Coronary artery (tissue), 2 donors: Measurements from ENCODE around the gene MBLAC1.

Source experiments
- DNase-seq: peaks from one replicate; pipeline ENCODE4 v3.0.0-alpha.2; 2017; ENCODE audit warnings: low spot score
- H3K27ac ChIP-seq, 2 donors: fragments of 200-600 bp; sonication (generic); one replicate each; pipeline ENCODE4 v1.5.1; 2016 to 2019
- H3K4me3 ChIP-seq: fragments of 200-600 bp; sonication (generic); 2 replicates; pipeline ENCODE4 v1.5.1; 2016; ENCODE audit warnings: mild to moderate bottlenecking, moderate library complexity
- CTCF ChIP-seq: fragments of 200-600 bp; sonication (generic); IDR thresholded peaks from one replicate; pipeline ENCODE4 v1.5.1; 2019; ENCODE audit warnings: antibody characterized with exemption

Gene MBLAC1

GRCh38 chr7:100119072-100119969 lies 7.4 kb upstream of the MBLAC1 start, which contains the start of the genes CNPY4 and TAF6:
Gene CNPY4, plus strand, starts transcription at chr7:100119634. Its CDS starts 111 bp downstream, at chr7:100119745.
Gene TAF6, minus strand, starts transcription at chr7:100119358. Its CDS starts 5,149 bp downstream, at chr7:100114209.
- peak within 1 kb of the TSS; percentile 85 to 91 for H3K27ac ChIP-seq
- DNase-seq = peak; percentile 94
- H3K4me3 ChIP-seq = peak within 1 kb of the TSS; percentile 98
- no peak for TF ChIP-seq CTCF

GRCh38 chr7:100119970-100120732 lies 6.6 kb upstream of the MBLAC1 start:
- no peak for DNase-seq
- Histone ChIP-seq H3K4me3 (peak overlapping the region; percentile 98), H3K27ac (peak overlapping the region; percentile 85 to 91)
- TF ChIP-seq CTCF = no peak

GRCh38 chr7:100120733-100121036 lies 6.1 kb upstream of the MBLAC1 start:
- DNase-seq = no peak
- peak overlapping the region in 1 of 2 donors; percentile 91 for H3K27ac ChIP-seq
- no peak for TF ChIP-seq CTCF
- H3K4me3 ChIP-seq = peak overlapping the region; percentile 98

- DNase-seq = no peak
- TF ChIP-seq CTCF = no peak
- H3K27ac ChIP-seq = no peak overlapping the region
- H3K4me3 ChIP-seq = no peak overlapping the region
These were observed 4.7 kb upstream of the MBLAC1 start for GRCh38 chr7:100122067-100122466.

GRCh38 chr7:100122568-100122967 lies 4.2 kb upstream of the MBLAC1 start:
- no peak for TF ChIP-seq CTCF
- Histone ChIP-seq H3K27ac (no peak overlapping the region), H3K4me3 (no peak overlapping the region)
- DNase-seq = no peak

GRCh38 chr7:100124301-100125230 lies 2.2 kb upstream of the MBLAC1 start:
- no peak for DNase-seq
- Histone ChIP-seq H3K4me3 (no peak overlapping the region), H3K27ac (no peak overlapping the region)
- TF ChIP-seq CTCF = no peak
